GM18517 (cell line): Measurements from ENCODE around the gene SOX30.

Experiments used
- ATAC-seq: cut with Tn5 transposase; IDR thresholded peaks from one replicate; pipeline ENCODE4 v1.9.1; 2021; ENCODE audit warnings: mild to moderate bottlenecking, moderate library complexity; ENCODE audit not compliant: unreplicated experiment

SOX30 gene

GRCh38 chr5:157578079-157578780 lies 74.0 kb downstream of the SOX30 start:
- no peak for ATAC-seq

GRCh38 chr5:157576678-157577077 lies 75.6 kb downstream of the SOX30 start:
- ATAC-seq = no peak
